GM12878 (cell line): ENCODE data around the gene PDE6C. TPM values are rescaled to one million over a fixed set of nuclear protein-coding genes. Genes with fewer than 3 reads are reported as not detected.

Source experiments
- ATF7 ChIP-seq: fragments of 450-650 bp; IDR thresholded peaks from 2 replicates; pipeline ENCODE4 v1.6.1; 2016; ENCODE audit warnings: low read depth, mild to moderate bottlenecking
- BMI1 ChIP-seq: fragments of 450-650 bp; IDR thresholded peaks from 2 replicates; pipeline ENCODE4 v1.6.1; 2016; ENCODE audit warnings: mild to moderate bottlenecking, moderate library complexity, borderline replicate concordance
- CHD1 ChIP-seq: IDR thresholded peaks from 2 replicates; pipeline ENCODE4 v1.6.1; 2012; ENCODE audit warnings: low read depth, low read length, improper control_type of control experiment
- EP300 ChIP-seq, 2 experiments: fragments of 150-350 bp in 1 of 2; IDR thresholded peaks; 2 replicates each; pipeline ENCODE4 v1.6.1; 2011 to 2012; ENCODE audit warnings: low read depth in 2 of 2, low read length in 2 of 2, borderline replicate concordance in 1 of 2, improper control_type of control experiment in 1 of 2, inconsistent platforms in 1 of 2; ENCODE audit not compliant: control insufficient read depth in 1 of 2
- PAX5 ChIP-seq: IDR thresholded peaks from 2 replicates; pipeline ENCODE4 v1.6.1; 2011; ENCODE audit warnings: low read depth, low read length, borderline replicate concordance
- RELA ChIP-seq: fragments of 450-650 bp; IDR thresholded peaks from 2 replicates; pipeline ENCODE4 v1.8.0; 2014; ENCODE audit warnings: borderline replicate concordance; ENCODE audit not compliant: partially characterized antibody
- RUNX3 ChIP-seq: IDR thresholded peaks from 2 replicates; pipeline ENCODE4 v1.6.1; 2012; ENCODE audit warnings: low read length, inconsistent platforms
- SIX5 ChIP-seq: IDR thresholded peaks from 2 replicates; pipeline ENCODE4 v1.6.1; 2011; ENCODE audit warnings: mild to moderate bottlenecking, low read depth, low read length, moderate library complexity; ENCODE audit not compliant: severe bottlenecking
- ZBTB4 ChIP-seq: fragments of 450-650 bp; formaldehyde crosslinking; IDR thresholded peaks from 2 replicates; pipeline ENCODE4 v1.4.0; 2022; ENCODE audit warnings: mild to moderate bottlenecking, moderate library complexity
- ZBTB40 ChIP-seq: fragments of 450-650 bp; IDR thresholded peaks from 2 replicates; pipeline ENCODE4 v1.6.1; 2016; ENCODE audit warnings: mild to moderate bottlenecking, moderate library complexity, borderline replicate concordance
- polyA plus RNA-seq, 11 experiments: library from polyadenylated mRNA; depleted of rRNA in 4 of 11; unstranded in 6 of 11; stranded (reverse) in 5 of 11; fragments of >200 nt; fragmentation: Nextera tagmentation in 4 of 11; fragmentation: Illumina TruSeq in 1 of 11; extraction: Ambion mirVana in 4 of 11; extraction: Trizol in 1 of 11; gene quantifications; 1 replicate in 1 of 11; 2 replicates in 10 of 11; pipeline versions ENCODE4 v1.2.1 to v1.2.3, GENCODE V29; 2011 to 2016; ENCODE audit warnings: inconsistent platforms in 2 of 11, missing spikeins in 2 of 11, low read depth in 1 of 11
- total RNA-seq, 4 experiments: library from RNA; depleted of rRNA in 3 of 4; stranded (reverse); fragments of >200 nt in 3 of 4; fragmentation: Illumina TruSeq in 1 of 4; extraction: Trizol in 1 of 4; gene quantifications; 2 replicates each; pipeline versions ENCODE4 v1.2.1 to v1.2.3, GENCODE V29; 2013 to 2021
- TF ChIP-seq, protein P1 (sequence below), 3 experiments: IDR thresholded peaks in 2 of 3; conservative IDR thresholded peaks in 1 of 3; 2 replicates each; pipeline ENCODE4 v1.5.1; 2011; ENCODE audit warnings: low read depth in 3 of 3, low read length in 3 of 3, mild to moderate bottlenecking in 3 of 3, control low read depth in 2 of 3, moderate library complexity in 2 of 3, inconsistent platforms in 1 of 3, mixed read lengths in 1 of 3; ENCODE audit not compliant: control insufficient read depth in 2 of 3, insufficient read depth in 1 of 3; ENCODE audit errors: extremely low read depth in 1 of 3

Gene PDE6C
- total and polyA plus RNA-seq, 10 of the 15 experiments (the other 5 are each of a cell fraction or from before 2014, with no cell fraction given), result not detected

DNA sequence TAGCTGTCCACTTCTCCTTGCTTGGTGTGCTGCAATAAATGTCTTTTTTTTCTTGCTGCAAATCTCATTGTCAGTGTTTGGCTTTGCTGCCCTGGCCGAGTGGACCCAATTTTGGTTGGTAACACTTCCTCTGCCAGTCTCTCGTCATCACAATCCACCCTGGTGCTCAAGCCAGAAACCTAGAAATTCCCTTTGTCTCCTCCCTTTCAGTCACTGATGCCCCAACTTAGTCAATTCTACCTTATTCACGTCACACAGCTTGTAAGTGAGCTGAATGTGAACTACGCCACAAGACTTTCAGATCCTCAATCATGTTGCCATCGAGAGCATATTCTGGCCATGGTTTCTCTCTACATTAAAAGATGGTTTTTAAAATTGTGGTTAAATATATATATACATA, 103.0 kb downstream of the PDE6C start (continued):
- TF ChIP-seq ZBTB4 (CRISPR knock-in tag) (no peak), EP300 (IDR thresholded peaks at IDR 0.05; ENCODE audit: borderline replicate concordance in 1 of 2, control insufficient read depth in 1 of 2, low read depth in 2 of 2, low read length in 2 of 2) (peak; percentile 77 to 96; a peak in 3 of 4 replicates), BMI1 (no peak; the same call in 1 of the 2 replicates), PAX5 (peak; percentile 84), CHD1 (no peak), RELA (peak; percentile 46), ZBTB40 (no peak), SIX5 (no peak), ATF7 (peak; percentile 91), RUNX3 (peak; percentile 84)
- TF ChIP-seq, protein P1, sequence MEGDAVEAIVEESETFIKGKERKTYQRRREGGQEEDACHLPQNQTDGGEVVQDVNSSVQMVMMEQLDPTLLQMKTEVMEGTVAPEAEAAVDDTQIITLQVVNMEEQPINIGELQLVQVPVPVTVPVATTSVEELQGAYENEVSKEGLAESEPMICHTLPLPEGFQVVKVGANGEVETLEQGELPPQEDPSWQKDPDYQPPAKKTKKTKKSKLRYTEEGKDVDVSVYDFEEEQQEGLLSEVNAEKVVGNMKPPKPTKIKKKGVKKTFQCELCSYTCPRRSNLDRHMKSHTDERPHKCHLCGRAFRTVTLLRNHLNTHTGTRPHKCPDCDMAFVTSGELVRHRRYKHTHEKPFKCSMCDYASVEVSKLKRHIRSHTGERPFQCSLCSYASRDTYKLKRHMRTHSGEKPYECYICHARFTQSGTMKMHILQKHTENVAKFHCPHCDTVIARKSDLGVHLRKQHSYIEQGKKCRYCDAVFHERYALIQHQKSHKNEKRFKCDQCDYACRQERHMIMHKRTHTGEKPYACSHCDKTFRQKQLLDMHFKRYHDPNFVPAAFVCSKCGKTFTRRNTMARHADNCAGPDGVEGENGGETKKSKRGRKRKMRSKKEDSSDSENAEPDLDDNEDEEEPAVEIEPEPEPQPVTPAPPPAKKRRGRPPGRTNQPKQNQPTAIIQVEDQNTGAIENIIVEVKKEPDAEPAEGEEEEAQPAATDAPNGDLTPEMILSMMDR (IDR thresholded peaks at IDR 0.05 in 2 of 3, conservative IDR thresholded peaks at IDR 0.05 in 1 of 3; ENCODE audit: control insufficient read depth in 2 of 3, extremely low read depth in 1 of 3, insufficient read depth in 1 of 3, low read depth in 3 of 3, low read length in 3 of 3), result no peak
- TF ChIP-seq, all 136 proteins: peak for 39

Other genes with a start within 250 kb of the PDE6C start
- gene MYOF, start 130.2 kb upstream of the PDE6C start, total RNA-seq (2014; rRNA removed), result 0.11 and 0.16 TPM in 2 replicates
- gene MYOF, start 130.2 kb upstream of the PDE6C start, total RNA-seq (2014; rRNA removed; fragmentation: Illumina TruSeq; extraction: Trizol), result 0.09 and 0.18 TPM in 2 replicates
- 0.44 and 0.45 TPM in 2 replicates for gene MYOF, start 130.2 kb upstream of the PDE6C start, total RNA-seq (2021)
- 0.04 and 0.15 TPM in 2 replicates for gene MYOF, start 130.2 kb upstream of the PDE6C start, polyA plus RNA-seq (2011; rRNA removed)
- 0.11 and 0.19 TPM in 2 replicates for gene MYOF, start 130.2 kb upstream of the PDE6C start, polyA plus RNA-seq (2014; fragmentation: Illumina TruSeq; extraction: Trizol)
- under 1 TPM; 0.02 to 0.13 TPM for gene MYOF, start 130.2 kb upstream of the PDE6C start, polyA plus RNA-seq (2014; fragmentation: Nextera tagmentation; extraction: Ambion mirVana)
- 0.25 and 0.42 TPM in 2 replicates for gene MYOF, start 130.2 kb upstream of the PDE6C start, polyA plus RNA-seq (2014; rRNA removed)
- gene MYOF, start 130.2 kb upstream of the PDE6C start, polyA plus RNA-seq (2016; fragmentation: Nextera tagmentation; extraction: Ambion mirVana), result under 1 TPM; 0.48 to 0.59 TPM
- 51.3 and 59.5 TPM in 2 replicates for gene CEP55, start 115.9 kb upstream of the PDE6C start, total RNA-seq (2014; rRNA removed)
- gene CEP55, start 115.9 kb upstream of the PDE6C start, total RNA-seq (2014; rRNA removed; fragmentation: Illumina TruSeq; extraction: Trizol), result 80.8 and 83.6 TPM in 2 replicates
- gene CEP55, start 115.9 kb upstream of the PDE6C start, total RNA-seq (2021), result 37.5 and 38.7 TPM in 2 replicates
- 54.6 and 86.6 TPM in 2 replicates for gene CEP55, start 115.9 kb upstream of the PDE6C start, polyA plus RNA-seq (2011; rRNA removed)
- 65.2 and 77.0 TPM in 2 replicates for gene CEP55, start 115.9 kb upstream of the PDE6C start, polyA plus RNA-seq (2014; fragmentation: Illumina TruSeq; extraction: Trizol)
- 10 to 100 TPM; 14.6 to 16.7 TPM for gene CEP55, start 115.9 kb upstream of the PDE6C start, polyA plus RNA-seq (2014; fragmentation: Nextera tagmentation; extraction: Ambion mirVana)
- 32.2 and 41.2 TPM in 2 replicates for gene CEP55, start 115.9 kb upstream of the PDE6C start, polyA plus RNA-seq (2014; rRNA removed)
- gene CEP55, start 115.9 kb upstream of the PDE6C start, polyA plus RNA-seq (2016; fragmentation: Nextera tagmentation; extraction: Ambion mirVana), result 10 to 100 TPM; 52.7 to 56.1 TPM
- gene FFAR4, start 45.9 kb upstream of the PDE6C start, total RNA-seq (2014; rRNA removed), result not detected in 2 replicates
- not detected in 2 replicates for gene FFAR4, start 45.9 kb upstream of the PDE6C start, total RNA-seq (2014; rRNA removed; fragmentation: Illumina TruSeq; extraction: Trizol)
- not detected in 2 replicates for gene FFAR4, start 45.9 kb upstream of the PDE6C start, total RNA-seq (2021)
- gene FFAR4, start 45.9 kb upstream of the PDE6C start, polyA plus RNA-seq (2011; rRNA removed), result not detected in 2 replicates
- gene FFAR4, start 45.9 kb upstream of the PDE6C start, polyA plus RNA-seq (2014; fragmentation: Illumina TruSeq; extraction: Trizol), result not detected in 2 replicates
- gene FFAR4, start 45.9 kb upstream of the PDE6C start, polyA plus RNA-seq (2014; fragmentation: Nextera tagmentation; extraction: Ambion mirVana), result not detected
- gene FFAR4, start 45.9 kb upstream of the PDE6C start, polyA plus RNA-seq (2014; rRNA removed), result not detected in 2 replicates
- gene FFAR4, start 45.9 kb upstream of the PDE6C start, polyA plus RNA-seq (2016; fragmentation: Nextera tagmentation; extraction: Ambion mirVana), result not detected
- gene RBP4, start 11.3 kb upstream of the PDE6C start, total RNA-seq (2014; rRNA removed), result not detected in 2 replicates
- not detected in 2 replicates for gene RBP4, start 11.3 kb upstream of the PDE6C start, total RNA-seq (2014; rRNA removed; fragmentation: Illumina TruSeq; extraction: Trizol)
- 1.2 and 2.0 TPM in 2 replicates for gene RBP4, start 11.3 kb upstream of the PDE6C start, total RNA-seq (2021)
- gene RBP4, start 11.3 kb upstream of the PDE6C start, polyA plus RNA-seq (2011; rRNA removed), result not detected in 2 replicates
- gene RBP4, start 11.3 kb upstream of the PDE6C start, polyA plus RNA-seq (2014; fragmentation: Illumina TruSeq; extraction: Trizol), result not detected in 2 replicates
- not detected for gene RBP4, start 11.3 kb upstream of the PDE6C start, polyA plus RNA-seq (2014; fragmentation: Nextera tagmentation; extraction: Ambion mirVana)
- gene RBP4, start 11.3 kb upstream of the PDE6C start, polyA plus RNA-seq (2014; rRNA removed), result not detected in 2 replicates
- not detected for gene RBP4, start 11.3 kb upstream of the PDE6C start, polyA plus RNA-seq (2016; fragmentation: Nextera tagmentation; extraction: Ambion mirVana)
- 8.5 and 8.9 TPM in 2 replicates for gene FRA10AC1, start 90.1 kb downstream of the PDE6C start, total RNA-seq (2014; rRNA removed)
- 9.8 and 11.0 TPM in 2 replicates for gene FRA10AC1, start 90.1 kb downstream of the PDE6C start, total RNA-seq (2014; rRNA removed; fragmentation: Illumina TruSeq; extraction: Trizol)
- gene FRA10AC1, start 90.1 kb downstream of the PDE6C start, total RNA-seq (2021), result 7.3 and 9.7 TPM in 2 replicates
- 18.1 and 33.3 TPM in 2 replicates for gene FRA10AC1, start 90.1 kb downstream of the PDE6C start, polyA plus RNA-seq (2011; rRNA removed)
- 13.3 and 20.6 TPM in 2 replicates for gene FRA10AC1, start 90.1 kb downstream of the PDE6C start, polyA plus RNA-seq (2014; fragmentation: Illumina TruSeq; extraction: Trizol)
- 10 to 100 TPM in 1 of 2 experiments, 1 to 10 TPM in 1; 5.3 to 10.8 TPM for gene FRA10AC1, start 90.1 kb downstream of the PDE6C start, polyA plus RNA-seq (2014; fragmentation: Nextera tagmentation; extraction: Ambion mirVana)
- gene FRA10AC1, start 90.1 kb downstream of the PDE6C start, polyA plus RNA-seq (2014; rRNA removed), result 6.6 and 10.0 TPM in 2 replicates
- gene FRA10AC1, start 90.1 kb downstream of the PDE6C start, polyA plus RNA-seq (2016; fragmentation: Nextera tagmentation; extraction: Ambion mirVana), result 10 to 100 TPM in 1 of 2 experiments, 1 to 10 TPM in 1; 9.8 to 11.0 TPM
- not detected in 2 replicates for gene LGI1, start 145.4 kb downstream of the PDE6C start, total RNA-seq (2014; rRNA removed)
- not detected in 2 replicates for gene LGI1, start 145.4 kb downstream of the PDE6C start, total RNA-seq (2014; rRNA removed; fragmentation: Illumina TruSeq; extraction: Trizol)
- not detected in 2 replicates for gene LGI1, start 145.4 kb downstream of the PDE6C start, total RNA-seq (2021)
- 0.04 TPM in 1 of 2 replicates, not detected in the other for gene LGI1, start 145.4 kb downstream of the PDE6C start, polyA plus RNA-seq (2011; rRNA removed)
- gene LGI1, start 145.4 kb downstream of the PDE6C start, polyA plus RNA-seq (2014; fragmentation: Illumina TruSeq; extraction: Trizol), result not detected in 2 replicates
- not detected for gene LGI1, start 145.4 kb downstream of the PDE6C start, polyA plus RNA-seq (2014; fragmentation: Nextera tagmentation; extraction: Ambion mirVana)
- not detected in 2 replicates for gene LGI1, start 145.4 kb downstream of the PDE6C start, polyA plus RNA-seq (2014; rRNA removed)
- gene LGI1, start 145.4 kb downstream of the PDE6C start, polyA plus RNA-seq (2016; fragmentation: Nextera tagmentation; extraction: Ambion mirVana), result not detected